Measurements from ENCODE around the gene GFPT2.

DNA sequence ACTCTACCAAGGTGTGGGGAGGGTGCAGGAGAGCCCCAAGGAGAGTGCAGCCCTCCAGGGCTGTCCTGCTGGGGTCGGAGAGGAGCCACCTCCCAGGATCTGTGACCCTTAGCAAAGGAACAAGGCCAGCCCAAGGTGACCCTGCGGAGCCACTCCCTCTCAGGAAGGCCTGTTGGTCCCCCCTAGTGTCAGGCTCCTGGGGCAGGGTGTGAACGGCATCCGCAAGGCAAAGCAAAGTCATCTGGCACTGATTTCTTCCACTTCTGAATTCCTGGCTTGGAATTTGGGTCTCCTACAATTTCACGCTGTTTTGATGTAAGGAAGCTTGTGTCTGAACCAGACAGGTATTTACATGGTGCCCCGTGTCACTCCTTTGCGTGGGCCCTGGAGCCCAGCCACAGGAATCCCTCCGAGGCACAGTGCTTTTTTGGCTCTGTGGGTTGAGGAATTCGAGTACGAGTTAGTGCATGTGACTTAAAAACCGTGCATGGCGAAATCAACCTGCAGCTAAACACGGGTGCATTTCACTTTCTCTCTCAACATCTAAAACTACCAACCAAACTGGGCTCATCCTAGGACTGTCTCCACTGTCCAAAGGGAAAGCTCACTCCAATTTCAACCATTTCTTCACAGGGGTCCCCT lies 24.5 kb upstream of the GFPT2 start:
- TF ChIP-seq, protein P1, sequence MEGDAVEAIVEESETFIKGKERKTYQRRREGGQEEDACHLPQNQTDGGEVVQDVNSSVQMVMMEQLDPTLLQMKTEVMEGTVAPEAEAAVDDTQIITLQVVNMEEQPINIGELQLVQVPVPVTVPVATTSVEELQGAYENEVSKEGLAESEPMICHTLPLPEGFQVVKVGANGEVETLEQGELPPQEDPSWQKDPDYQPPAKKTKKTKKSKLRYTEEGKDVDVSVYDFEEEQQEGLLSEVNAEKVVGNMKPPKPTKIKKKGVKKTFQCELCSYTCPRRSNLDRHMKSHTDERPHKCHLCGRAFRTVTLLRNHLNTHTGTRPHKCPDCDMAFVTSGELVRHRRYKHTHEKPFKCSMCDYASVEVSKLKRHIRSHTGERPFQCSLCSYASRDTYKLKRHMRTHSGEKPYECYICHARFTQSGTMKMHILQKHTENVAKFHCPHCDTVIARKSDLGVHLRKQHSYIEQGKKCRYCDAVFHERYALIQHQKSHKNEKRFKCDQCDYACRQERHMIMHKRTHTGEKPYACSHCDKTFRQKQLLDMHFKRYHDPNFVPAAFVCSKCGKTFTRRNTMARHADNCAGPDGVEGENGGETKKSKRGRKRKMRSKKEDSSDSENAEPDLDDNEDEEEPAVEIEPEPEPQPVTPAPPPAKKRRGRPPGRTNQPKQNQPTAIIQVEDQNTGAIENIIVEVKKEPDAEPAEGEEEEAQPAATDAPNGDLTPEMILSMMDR (IDR thresholded peaks at IDR 0.05) = no peak
- TF ChIP-seq POLR2A (IDR thresholded peaks at IDR 0.05) = no peak
